ENCODE results near the gene DDX28.
"Not testable (repeated sequence)": the region's sequence is repeated elsewhere in the genome, so short reads cannot be mapped to it uniquely, and the experiment has no call there.

DDX28 gene

GRCh38 chr16:67977005-67977404 is 46.0 kb downstream of the DDX28 start:
- no peak for DNase-seq (ENCODE audit: low read depth)
- no peak overlapping the region for H3K4me3 ChIP-seq (ENCODE audit: control insufficient read depth, low read depth, low read length)
- no peak for TF ChIP-seq CTCF (conservative IDR thresholded peaks at IDR 0.05; ENCODE audit: control insufficient read depth, insufficient read depth, low read depth, low read length)

DNA sequence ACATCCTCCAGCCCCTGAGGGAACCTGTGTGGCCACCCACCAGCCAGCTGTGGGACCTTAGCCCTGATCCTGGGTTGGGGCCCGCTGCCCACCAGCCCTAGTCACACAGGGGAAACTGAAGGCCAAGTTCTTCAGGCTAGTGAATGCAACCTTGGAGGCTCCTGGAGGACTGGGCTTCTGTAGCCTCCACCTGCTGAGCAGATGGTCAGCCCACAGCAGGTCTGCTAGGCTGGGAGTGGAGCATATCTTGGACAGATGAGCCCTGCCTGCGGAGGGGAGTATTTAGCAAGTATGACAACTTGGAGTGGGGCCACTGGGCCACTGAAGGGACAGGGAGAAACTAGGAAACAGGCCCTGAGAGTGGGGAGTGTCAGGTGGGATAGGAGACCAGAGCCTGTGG is 46.8 kb downstream of the DDX28 start:
- no peak overlapping the region for H3K4me3 ChIP-seq (ENCODE audit: control insufficient read depth, low read depth, low read length)
- TF ChIP-seq CTCF (conservative IDR thresholded peaks at IDR 0.05; ENCODE audit: control insufficient read depth, insufficient read depth, low read depth, low read length) = no peak
- DNase-seq (ENCODE audit: low read depth) = no peak

DNA sequence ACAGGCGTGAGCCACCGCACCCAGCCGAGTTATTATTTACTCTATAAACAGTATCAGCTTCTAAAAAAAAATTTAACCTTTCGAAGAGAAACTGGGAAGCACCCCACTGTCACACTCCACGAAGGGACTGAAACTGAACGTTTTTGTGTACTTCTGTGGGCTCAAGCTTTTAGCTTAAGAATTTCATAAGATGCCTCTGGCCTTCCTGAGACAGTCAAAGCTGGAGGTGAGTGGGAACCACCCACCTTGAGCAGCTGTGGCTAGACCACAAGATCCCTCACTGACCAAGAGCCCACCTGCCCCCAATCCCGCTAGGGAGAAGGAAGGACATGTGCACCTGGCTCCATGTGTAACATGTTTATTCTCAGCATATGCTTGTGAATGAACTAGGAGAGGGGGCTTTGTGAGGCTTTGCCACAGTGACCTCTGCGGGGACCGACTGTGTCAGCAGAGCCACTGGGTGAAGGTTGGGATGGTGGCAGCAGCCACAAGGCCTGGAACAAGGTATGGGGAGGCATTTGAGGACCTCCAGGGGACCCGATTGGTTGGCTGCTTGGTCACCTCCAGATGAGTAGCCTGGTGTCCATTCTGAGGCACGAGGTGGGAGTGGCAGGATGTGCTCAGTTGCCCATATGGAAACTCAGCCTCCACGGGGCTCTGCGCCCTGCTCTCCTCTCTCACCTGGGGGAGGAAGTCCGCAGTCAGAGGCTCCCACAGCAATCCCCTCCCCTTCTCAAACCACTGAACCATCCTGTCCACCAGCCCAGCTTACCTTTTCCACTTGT is 47.5 kb downstream of the DDX28 start:
- TF ChIP-seq CTCF (conservative IDR thresholded peaks at IDR 0.05; ENCODE audit: control insufficient read depth, insufficient read depth, low read depth, low read length) = no peak
- no peak for DNase-seq (ENCODE audit: low read depth)
- no peak overlapping the region for H3K4me3 ChIP-seq (ENCODE audit: control insufficient read depth, low read depth, low read length)

DNA sequence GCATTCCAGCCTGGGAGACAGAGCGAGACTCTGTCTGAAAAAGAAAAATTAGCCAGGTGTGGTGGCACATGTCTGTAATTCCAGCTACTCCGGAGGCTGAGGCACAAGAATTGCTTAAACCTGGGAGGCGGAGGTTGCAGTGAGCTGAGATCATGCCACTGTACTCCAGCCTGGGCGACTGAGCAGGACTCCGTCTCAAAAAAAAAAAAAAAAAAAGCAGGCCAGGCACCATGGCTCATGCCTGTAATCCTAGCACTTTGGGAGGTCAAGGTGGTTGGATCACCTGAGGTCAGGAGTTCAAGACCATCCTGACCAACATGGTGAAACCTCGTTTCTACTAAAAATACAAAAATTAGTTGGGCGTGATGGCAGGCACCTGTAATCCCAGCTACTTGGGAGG is 50.7 kb downstream of the DDX28 start:
- H3K4me3 ChIP-seq (ENCODE audit: control insufficient read depth, low read depth, low read length); DNase-seq (ENCODE audit: low read depth): not testable (repeated sequence)

- TF ChIP-seq CTCF (conservative IDR thresholded peaks at IDR 0.05; ENCODE audit: control insufficient read depth, insufficient read depth, low read depth, low read length) = no peak
- no peak for DNase-seq (ENCODE audit: low read depth)
- no peak overlapping the region for H3K4me3 ChIP-seq (ENCODE audit: control insufficient read depth, low read depth, low read length)
These were observed 51.9 kb downstream of the DDX28 start for GRCh38 chr16:67971111-67971510.
